GM21619 (cell line): ENCODE data around the gene GABRB1.
"Not testable (repeated sequence)": the region's sequence is repeated elsewhere in the genome, so short reads cannot be mapped to it uniquely, and the experiment has no call there.

Experiments used
- ATAC-seq: cut with Tn5 transposase; IDR thresholded peaks from one replicate; pipeline ENCODE4 v1.9.1; 2021; ENCODE audit not compliant: unreplicated experiment

Gene GABRB1

GRCh38 chr4:47275595-47275994 is 244.2 kb downstream of the GABRB1 start:
- ATAC-seq = no peak

GRCh38 chr4:47278631-47279030 is 247.3 kb downstream of the GABRB1 start:
- no peak for ATAC-seq

GRCh38 chr4:47287735-47288134 is 256.4 kb downstream of the GABRB1 start:
- ATAC-seq = peak; percentile 98

- ATAC-seq = no peak
Observed at GRCh38 chr4:47289805-47290204, 258.4 kb downstream of the GABRB1 start.

GRCh38 chr4:47290873-47291272 is 259.5 kb downstream of the GABRB1 start:
- ATAC-seq = not testable (repeated sequence)

- no peak for ATAC-seq
Observed at GRCh38 chr4:47309165-47309564, 277.8 kb downstream of the GABRB1 start.

- no peak for ATAC-seq
Observed at GRCh38 chr4:47312170-47312569, 280.8 kb downstream of the GABRB1 start.

- no peak for ATAC-seq
Observed at GRCh38 chr4:47313384-47313783, 282.0 kb downstream of the GABRB1 start.

- peak; percentile 80 for ATAC-seq
Observed at GRCh38 chr4:47315346-47315745, 284.0 kb downstream of the GABRB1 start.

- no peak for ATAC-seq
Observed at GRCh38 chr4:47326025-47326424, 294.7 kb downstream of the GABRB1 start.

GRCh38 chr4:47330866-47331265 is 299.5 kb downstream of the GABRB1 start:
- ATAC-seq = no peak

- no peak for ATAC-seq
Observed at GRCh38 chr4:47334652-47335051, 303.3 kb downstream of the GABRB1 start.

- ATAC-seq = no peak
Observed at GRCh38 chr4:47337893-47338292, 306.5 kb downstream of the GABRB1 start.

GRCh38 chr4:47340914-47341313 is 309.5 kb downstream of the GABRB1 start:
- no peak for ATAC-seq

- ATAC-seq = no peak
Observed at GRCh38 chr4:47342796-47343195, 311.4 kb downstream of the GABRB1 start.

- no peak for ATAC-seq
Observed at GRCh38 chr4:47349326-47349725, 318.0 kb downstream of the GABRB1 start.

- no peak for ATAC-seq
Observed at GRCh38 chr4:47355568-47355967, 324.2 kb downstream of the GABRB1 start.

- no peak for ATAC-seq
Observed at GRCh38 chr4:47359891-47360290, 328.5 kb downstream of the GABRB1 start.

GRCh38 chr4:47367761-47368160 is 336.4 kb downstream of the GABRB1 start:
- ATAC-seq = no peak

GRCh38 chr4:47368211-47368610 is 336.8 kb downstream of the GABRB1 start:
- no peak for ATAC-seq

GRCh38 chr4:47372561-47372960 is 341.2 kb downstream of the GABRB1 start:
- no peak for ATAC-seq

GRCh38 chr4:47373174-47373573 is 341.8 kb downstream of the GABRB1 start:
- no peak for ATAC-seq

GRCh38 chr4:47373709-47374108 is 342.3 kb downstream of the GABRB1 start:
- ATAC-seq = no peak

GRCh38 chr4:47374477-47374876 is 343.1 kb downstream of the GABRB1 start:
- no peak for ATAC-seq
